Central memory CD4-positive, alpha-beta T cell (primary cell): ENCODE results near the gene MAGI1.
"Not testable (repeated sequence)": the region's sequence is repeated elsewhere in the genome, so short reads cannot be mapped to it uniquely, and the experiment has no call there.

ENCODE experiments used
- DNase-seq: peaks from one replicate; pipeline ENCODE4 v3.0.0; 2022

Gene MAGI1

DNA sequence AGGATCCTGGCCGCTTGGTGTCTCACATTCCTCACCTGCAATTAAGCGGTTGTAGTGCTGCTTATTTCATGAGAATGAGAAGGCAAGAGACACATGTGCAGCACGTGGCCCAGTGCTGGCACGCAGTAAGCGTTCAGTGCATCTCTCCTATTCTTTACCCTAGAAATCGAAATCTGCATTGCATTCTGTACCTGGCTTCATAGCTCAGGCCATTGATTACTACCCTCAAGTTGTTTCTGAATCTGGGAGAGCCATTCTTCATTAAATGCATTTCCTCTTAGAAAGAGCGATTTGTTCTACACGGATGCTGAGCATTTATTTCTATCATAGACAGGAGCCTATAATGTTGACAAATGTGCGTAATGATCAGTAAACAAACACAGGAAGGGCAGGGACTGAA is 168.9 kb downstream of the MAGI1 start:
- no peak for DNase-seq

DNA sequence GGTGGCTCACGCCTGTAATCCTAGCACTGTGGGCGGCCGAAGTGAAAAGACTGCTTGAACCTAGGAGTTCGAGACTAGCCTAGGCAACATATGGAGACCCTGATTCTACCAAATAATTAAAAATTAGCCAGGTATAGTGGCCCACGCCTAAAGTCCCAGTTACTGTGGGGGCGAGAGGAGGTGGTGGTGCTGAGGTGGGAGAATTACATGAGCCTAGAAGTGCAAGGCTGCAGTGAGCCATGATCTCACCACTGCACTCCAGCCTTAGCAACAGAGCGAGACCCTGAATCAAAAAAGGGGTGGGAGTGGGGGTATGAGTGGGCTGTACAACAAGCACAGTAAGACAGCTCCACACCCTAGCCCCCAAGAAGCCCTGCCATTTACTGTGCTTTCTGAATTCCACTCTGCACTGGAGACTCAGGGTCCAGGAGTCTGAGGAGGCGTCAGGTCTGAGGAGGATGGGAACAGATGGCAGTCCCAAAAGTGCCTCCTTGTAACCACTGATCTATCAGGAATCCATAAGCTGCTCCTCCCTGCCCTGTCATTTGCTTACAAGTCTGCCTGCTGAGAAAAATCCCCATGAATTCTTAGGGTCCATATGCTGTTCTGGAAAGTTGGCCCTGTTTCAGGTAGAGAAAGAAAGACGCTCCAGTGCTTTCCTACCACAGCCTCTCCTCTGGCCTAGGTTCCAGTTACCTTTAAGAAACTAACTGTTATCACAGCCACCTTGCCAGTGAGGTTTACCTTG is 171.1 kb downstream of the MAGI1 start:
- no peak for DNase-seq

DNA sequence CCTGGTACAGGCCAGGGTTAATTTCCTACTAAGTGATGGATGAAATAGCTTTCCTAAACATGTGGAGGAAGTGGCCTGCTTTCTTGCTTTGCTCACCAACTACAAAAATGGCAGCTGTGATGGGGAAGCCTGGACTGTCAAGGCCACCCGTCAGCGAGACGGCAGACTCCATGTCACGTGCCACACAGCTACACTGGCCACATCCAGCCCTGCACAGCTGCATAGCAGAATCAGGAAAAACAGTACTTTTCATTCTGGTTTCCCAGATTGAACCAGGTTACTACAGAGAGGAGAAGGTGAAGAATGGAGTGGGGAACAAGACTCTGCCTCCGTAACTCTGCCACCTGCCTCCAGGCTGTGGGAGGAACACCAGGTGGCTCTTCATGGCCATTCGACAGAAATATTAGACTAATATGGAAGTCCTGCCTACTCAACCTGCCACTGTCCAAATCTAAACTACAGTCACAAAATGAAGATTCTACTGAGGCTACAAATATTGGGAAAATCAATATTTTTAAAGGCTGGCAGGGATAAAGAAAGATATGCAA is 174.3 kb downstream of the MAGI1 start:
- no peak for DNase-seq

DNA sequence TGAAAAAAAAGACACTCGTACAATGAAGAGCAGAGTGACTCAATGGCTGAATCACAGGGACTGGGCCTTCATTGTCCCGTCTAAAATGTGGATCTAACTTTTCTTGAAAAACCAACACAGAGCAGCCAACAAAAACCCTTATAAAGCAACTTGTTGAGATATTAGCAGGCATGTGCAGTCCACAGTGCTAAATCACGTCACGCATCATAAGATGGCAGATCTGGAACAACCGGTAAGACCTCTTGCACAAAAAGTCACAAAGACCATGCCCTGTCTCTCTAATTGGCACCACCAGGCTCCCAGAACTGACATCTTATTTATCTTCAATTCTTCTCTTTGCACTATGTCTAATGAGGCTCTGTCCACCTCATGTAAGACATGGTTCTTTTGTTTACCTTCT is 177.0 kb downstream of the MAGI1 start:
- no peak for DNase-seq

DNA sequence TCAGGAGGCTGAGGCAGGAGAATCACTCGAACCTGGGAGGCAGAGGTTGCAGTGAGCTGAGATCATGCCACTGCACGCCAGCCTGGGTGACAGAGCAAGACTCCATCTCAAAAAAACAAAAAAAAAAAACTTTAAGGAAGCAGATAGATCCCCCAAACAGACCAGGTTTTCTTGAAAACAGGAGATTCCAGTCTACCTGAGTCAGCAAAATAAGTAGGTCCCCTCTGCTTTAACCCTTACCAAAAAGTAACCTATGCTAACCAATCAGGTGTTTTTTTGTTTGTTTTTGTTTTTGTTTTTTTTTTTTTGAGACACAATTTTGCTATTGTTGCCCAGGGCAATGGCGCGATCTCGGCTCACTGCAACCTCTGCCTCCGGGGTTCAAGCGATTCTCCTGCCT is 179.1 kb downstream of the MAGI1 start:
- DNase-seq = not testable (repeated sequence)

DNA sequence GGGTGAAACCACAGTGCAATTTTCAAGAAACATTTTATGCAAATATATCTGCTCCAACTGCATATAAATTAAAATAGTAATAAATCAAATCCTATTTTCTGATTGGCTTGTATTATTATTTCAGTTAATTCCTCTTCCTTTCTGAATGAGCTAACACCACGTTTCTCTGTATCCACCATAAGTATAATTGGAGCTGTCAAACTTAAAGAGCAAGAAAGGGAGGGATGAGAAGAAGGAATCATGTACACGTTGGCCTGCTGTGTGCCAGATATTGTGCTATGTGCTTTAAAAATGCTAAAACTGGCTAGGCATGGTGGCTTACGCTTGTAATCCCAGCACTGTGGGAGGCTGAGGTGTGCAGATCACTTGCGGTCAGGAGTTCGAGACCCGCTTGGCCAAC is 180.0 kb downstream of the MAGI1 start:
- no peak for DNase-seq

DNA sequence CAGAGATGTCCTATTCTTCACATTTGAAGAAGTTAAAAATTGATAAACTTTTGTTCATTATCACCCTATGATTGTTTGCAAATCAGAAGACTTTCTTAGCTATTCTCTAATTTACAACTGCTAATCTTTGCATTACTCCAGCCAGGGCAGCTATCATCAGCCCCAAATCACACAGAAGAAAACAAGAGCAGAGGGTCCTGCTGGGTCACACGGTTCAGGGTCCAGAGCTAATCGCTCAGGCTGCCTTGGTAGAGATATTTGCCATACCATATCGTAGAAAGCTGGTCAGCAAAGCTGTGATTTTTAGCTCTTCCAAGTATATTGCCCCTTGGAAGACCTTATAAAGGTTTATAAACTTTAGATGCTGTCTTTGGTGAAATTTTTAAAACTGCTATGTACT is 181.4 kb downstream of the MAGI1 start:
- no peak for DNase-seq

DNA sequence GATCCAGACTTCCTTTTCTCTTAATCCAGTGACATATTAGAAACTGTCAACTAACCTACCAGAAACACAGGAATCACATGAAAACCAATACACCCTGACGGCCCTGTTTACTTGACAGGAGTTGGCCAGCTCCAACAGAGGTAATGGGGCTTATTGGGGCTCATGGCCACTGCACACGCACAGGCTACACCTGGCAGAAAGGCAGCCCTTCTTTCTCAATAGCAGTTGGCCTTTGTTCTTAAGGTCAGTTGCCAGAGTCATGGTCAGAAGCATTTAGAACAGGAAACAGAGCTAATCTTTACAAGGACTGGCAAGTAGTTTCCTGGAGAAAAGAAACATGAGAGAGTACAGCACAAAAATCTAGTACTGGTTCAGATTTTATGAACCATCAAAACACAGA is 181.8 kb downstream of the MAGI1 start:
- DNase-seq = no peak

DNA sequence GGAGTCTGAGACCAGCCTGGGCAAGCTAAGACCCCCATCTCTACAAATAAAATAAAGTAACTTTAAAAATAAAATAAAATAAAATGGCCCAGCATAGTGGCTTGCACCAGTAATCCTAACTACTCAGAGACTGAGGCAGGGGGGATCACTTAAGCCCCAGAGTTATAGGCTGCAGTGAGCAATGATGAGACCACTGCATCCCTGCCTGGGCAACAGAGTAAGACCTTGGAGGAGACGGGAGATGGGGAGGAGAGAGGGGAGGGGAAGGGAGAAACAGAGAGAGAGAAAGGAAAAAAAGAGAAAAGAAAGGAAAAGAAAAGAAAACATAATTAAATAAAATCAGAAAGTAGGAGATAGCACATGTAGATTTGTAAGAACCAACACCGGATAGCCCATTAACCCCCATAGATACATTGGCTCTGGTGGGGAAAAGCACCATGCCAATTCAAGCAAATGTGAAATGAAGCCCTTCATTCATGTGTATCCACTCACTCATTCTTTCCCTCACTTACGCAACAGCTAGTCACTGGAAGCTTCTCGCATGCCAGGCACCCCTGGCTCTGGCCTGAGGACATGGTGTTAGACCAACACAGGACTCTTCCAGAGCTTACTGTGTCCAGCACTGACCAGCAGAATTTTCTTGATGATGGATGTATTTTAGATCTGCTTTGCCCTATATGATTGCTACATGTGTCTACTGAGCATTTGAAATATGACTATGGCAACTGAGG is 183.2 kb downstream of the MAGI1 start:
- no peak for DNase-seq

DNA sequence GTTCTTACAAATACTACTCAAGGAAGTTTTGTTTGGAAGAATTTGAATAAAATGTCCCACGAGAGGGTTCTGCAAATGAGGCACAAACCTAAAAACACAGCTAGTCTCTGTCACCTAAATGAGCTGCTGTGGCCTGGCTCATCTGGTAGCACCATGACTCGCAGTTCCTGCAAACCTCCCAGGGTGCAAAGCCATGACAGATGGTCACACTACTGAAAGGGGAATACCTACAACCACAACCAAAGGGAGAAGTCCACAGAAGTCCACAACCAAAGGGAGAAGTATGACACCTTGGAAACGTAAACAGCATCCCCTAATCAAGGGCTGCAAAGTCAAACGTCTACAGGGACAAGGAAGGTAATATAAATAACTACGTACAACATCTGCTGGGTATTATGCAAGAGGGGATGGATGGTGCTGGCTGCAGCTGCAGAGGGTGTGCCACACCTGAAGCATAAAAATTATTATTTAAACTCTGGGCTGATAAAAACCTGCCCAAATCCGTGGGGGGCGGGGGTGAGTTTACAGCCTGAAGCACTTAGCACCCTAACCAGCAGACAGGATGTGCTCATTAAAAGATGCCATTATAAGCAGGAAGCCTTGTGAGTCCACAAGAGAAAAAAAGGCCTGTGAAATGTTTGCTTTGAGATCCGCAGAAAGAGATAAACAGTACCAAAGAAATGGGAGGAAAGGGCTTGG is 184.0 kb downstream of the MAGI1 start:
- no peak for DNase-seq

DNA sequence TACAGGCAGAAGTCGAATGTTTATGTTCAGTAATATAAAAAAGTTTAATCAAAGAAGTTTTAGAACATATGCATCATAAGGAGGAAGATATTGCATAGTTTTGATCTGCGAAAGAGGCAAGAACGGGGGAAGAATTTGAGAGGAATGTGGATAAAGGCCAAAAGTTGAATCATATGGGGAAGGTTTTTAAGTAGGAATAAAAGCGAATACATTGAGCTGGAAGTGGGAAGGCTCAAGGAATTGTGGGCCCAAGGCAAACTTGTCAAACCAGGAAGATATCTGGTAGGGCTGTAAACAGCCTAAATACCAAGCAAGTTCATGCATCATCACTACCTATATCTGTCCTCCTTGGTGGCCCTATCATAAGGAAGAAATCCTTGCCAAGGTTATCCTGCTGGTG is 186.9 kb downstream of the MAGI1 start:
- DNase-seq = no peak

DNA sequence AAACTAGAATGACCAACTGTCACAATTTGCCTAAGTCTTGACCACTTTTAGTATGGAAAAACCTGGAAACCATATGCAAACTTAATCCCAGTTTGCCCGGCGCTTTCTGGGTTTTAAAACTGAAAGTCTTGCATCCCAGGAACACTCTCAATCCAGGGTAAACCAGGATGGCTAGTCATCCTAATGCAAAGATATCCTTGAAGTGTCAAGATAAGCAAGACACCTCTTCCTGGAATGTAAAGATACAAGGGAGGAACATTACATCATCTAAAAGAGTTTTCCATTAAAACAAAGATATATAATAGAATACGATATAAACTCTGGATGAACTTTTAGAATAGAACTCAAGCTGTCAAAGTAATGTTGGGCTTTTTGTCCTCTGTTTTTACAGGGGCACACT is 188.5 kb downstream of the MAGI1 start:
- no peak for DNase-seq

DNA sequence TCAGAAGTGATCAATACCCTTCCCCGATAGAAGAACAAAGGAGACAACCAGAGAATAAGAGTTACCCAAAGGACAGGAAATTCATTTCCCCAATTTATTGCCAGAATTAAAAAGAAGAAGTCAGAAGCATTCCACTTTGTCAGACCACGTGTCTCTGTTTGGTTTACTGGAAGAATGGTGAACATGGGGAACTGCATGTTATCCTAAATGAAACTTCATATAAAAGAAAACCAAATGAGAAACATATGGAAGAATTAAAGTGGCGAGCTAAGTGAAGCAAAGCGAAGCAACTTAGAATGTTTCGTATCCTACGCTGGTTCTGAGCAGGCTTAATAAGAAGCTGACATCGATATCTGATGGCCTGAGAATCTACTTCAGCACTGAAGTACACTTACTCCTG is 190.7 kb downstream of the MAGI1 start:
- DNase-seq = no peak

DNA sequence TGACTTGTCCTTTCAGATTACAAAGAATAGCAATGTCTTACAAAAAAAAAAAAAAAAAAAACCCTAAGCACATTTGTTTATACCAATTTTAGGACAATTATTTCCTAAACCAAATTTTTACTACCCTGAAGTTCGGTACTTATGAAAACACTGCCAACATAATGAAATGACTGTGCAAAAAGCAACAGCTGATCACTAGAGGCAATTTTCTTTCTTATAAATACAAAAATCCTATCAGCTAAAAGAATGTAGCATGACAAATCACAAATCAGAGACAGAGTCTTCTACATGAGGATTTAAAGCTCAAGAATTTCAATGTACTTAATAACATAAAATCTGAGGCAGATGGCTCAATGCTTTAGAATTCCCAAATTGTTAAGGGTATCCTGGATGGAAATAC is 191.8 kb downstream of the MAGI1 start:
- DNase-seq = no peak

DNA sequence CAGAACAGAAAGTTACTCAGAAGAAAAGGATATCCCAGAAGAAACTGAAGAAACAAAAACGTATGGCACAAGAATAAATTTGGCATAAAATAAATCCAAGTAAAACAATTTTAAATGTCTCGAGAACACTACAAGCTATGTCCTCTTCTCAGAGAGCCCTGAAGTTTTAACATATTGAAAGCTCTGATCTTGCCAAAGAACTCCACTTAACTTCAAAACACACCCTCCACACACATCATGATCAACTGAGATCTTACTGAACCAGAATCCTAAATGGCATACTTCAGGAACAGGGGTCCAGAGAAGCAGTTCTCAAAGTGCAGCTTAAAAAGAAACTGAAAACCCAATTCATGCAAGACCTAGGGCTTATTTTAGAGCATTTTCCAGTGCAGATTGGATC is 194.3 kb downstream of the MAGI1 start:
- no peak for DNase-seq

DNA sequence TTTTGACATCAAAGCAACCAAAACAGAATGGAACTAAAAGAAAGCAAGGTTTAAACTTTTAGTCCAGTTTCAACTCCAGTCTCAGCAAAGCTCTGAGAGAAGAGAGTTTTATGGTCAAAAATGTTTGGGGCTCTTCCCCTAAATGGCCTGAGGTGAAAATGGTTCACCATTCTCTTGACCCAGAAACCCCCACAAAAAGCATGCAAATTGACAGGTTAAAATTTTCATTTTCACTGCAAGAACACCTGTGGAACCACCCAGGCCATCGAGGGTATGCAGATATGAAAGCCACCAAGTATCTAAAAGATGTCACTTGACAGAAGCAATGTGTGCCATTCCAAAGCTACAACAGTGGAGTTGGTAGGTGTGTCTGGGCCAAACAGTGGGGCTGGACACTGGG is 195.0 kb downstream of the MAGI1 start:
- no peak for DNase-seq

DNA sequence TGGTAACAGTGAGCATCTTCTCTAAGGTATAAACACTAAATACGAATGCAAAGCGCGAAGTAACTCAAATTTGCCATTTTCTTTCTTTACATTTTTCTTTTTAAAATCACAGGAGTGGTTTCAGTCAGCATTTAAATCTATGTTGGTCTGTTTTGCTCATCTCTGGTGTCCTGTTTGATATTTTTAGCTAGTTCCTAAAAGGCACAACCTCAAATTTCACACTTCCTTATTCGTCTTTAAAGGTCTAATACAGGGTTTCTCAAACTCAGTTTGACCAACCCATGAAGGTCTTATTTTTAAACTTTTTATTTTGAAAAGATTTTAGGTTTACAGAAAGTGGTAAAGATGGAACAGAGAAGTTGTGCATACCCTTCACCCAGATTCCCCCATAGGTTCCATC is 201.1 kb downstream of the MAGI1 start:
- DNase-seq = no peak

DNA sequence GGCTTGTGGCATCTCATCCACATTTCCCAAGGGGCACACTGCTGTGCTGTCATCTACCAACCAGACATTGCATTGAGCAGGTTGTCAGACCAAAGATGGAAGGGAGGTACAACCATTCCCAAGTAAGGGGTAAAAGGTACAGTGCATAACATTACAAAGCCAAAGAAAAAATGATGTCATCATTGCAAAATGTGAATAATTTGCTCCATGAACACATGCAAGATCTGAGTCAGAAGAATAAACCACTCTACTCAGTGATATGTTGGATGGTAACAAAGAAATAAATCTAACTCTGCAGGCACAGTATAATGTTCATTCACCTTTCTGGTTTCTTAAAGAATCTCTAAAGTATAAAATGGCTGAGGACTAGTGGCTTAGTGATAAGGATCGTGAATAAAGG is 202.7 kb downstream of the MAGI1 start:
- no peak for DNase-seq

DNA sequence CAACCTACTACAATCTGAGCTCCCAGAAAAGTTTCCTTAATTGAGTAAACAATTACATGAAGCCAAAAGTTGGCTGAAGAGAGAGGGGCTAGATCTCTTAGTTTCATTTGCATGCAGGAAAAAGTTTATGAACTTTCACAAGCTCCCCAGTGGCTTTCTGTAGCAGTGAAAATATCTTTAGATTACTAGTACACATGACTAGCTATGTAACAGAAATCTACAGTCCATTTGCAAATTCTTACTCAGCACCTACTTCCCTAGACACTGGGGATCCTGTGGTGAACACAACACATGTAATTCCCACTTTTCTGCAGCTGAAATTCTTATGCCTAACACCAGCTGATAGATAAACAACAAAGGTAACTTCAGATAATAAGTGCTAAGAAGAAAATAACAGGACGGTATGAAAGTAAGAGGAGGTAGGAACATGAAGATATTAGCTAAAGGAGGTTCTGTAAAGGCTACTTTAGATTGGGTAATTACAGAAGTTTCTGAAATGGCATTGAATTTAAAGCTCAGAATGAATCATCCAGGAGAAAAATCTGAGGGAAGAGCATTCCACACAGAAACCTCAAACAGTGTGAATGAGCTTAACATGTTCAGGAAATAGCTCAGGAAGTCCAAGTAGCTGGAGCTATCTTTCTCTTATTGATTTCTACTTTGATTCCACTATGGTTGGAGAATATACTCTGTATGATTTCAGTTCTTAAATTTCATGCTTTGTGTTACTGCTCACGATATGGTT is 204.8 kb downstream of the MAGI1 start:
- DNase-seq = no peak

DNA sequence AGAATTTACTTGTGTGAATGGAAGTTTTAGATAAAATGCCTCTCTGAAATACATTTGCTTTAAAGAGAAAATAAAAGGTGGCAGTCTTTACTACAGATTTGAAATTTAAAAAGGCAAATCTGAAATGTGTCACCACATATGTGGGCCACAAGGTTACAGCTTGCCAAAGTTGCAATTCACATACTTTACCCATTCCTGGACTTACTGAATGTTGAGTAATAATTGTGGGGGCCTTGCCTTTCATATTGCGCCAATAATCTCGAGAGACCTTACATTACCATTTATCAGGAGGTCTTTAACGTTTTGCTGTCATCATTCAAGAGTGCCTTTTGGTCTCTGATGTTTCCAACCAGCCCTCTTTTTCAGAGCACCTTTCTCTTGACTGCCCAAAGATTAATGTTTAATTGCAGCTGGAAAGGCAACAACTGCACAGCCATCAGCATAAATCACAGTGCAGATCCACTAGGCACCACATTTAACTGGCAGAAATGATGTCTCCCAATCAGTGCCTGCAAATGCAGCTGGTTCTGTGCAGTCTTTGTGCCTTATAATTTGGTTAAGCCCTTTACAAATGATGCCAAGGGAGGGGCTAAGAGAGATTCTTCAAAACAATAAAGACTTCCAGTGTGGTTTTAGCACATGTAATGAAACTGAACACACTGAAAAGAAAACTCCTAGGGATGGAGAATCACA is 206.8 kb downstream of the MAGI1 start:
- no peak for DNase-seq

DNA sequence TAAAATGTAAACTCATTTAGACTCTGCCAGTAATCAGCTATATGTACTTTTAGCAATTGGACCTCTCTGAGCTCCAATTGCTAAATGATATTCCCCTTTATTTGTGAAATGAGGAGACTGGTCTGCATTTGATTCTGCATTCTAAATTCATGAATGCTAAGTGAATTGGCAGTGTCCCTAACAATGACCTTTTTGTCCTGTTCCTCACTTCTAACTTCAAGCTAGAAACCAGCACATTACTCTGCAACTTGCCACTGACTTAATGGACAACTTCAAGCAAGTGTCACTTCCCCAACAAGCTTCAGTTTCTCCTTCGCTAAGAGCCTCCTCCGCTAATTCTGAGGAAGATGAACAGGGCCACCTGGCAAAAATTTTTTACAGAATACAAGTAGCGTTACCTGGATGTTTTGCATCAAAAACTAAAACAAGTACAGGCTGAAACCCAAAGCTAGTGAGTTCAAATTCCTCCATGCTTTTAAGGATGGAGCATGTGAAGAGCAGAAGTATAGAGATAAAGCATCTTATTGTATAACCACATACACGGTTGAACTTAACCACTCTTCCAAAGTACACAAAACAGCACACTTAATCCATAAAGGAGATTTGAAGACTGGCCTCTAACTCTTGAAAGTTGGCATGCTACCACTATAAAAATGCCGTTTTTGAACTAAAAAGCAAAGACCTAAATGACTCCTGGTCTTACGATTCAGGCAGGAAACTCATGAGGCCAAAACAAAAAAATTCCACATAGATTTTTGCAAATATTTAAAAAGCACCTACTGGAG is 207.6 kb downstream of the MAGI1 start:
- no peak for DNase-seq

DNA sequence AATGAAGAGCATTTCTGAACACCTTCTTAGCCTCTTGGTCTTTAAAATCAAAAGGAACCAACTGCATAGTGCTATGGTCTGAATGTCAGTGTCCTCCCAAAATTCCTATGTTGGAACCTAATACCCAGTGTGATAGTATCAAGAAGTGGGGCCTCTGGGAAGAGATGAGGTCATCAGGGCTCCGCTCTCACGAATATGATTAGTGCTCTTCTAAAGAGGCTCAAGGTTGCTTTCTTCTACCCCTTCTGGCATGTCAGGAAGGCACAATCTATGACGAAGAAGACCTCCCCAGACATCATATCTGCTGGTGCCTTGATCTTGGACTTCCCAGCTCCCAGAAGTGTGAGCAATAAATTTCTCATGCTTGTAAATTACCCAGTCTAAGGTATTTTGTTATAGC is 209.5 kb downstream of the MAGI1 start:
- DNase-seq = no peak
